Activated CD4-positive, alpha-beta T cell treated with anti-CD3 and anti-CD28 coated beads, Interleukin-2, Interleukin-4, amounts not matched to agents 100 ng/mL and 50 ng/mL, durations not matched to agents 16 hours and 8 hours (primary cell): ENCODE results near the gene CD7.

Experiments used
- DNase-seq: peaks from one replicate; pipeline ENCODE4 v3.0.0-alpha.2; 2020; ENCODE audit warnings: low spot score

The CD7 gene

GRCh38 chr17:82346342-82347300 is 29.2 kb upstream of the CD7 start:
- no peak for DNase-seq

GRCh38 chr17:82345151-82345976 is 28.0 kb upstream of the CD7 start:
- no peak for DNase-seq

GRCh38 chr17:82344175-82344907 is 26.9 kb upstream of the CD7 start:
- no peak for DNase-seq

GRCh38 chr17:82343560-82343959 is 26.2 kb upstream of the CD7 start:
- DNase-seq = no peak

GRCh38 chr17:82342361-82343079 is 25.1 kb upstream of the CD7 start:
- no peak for DNase-seq

- DNase-seq = no peak
Observed at GRCh38 chr17:82339634-82340580, 22.5 kb upstream of the CD7 start.

GRCh38 chr17:82338858-82339633 is 21.6 kb upstream of the CD7 start:
- DNase-seq = peak; percentile 28

- DNase-seq = no peak
Observed at GRCh38 chr17:82334622-82335394, 17.4 kb upstream of the CD7 start.

GRCh38 chr17:82334204-82334621 is 16.8 kb upstream of the CD7 start:
- DNase-seq = no peak

GRCh38 chr17:82333279-82334171 is 16.1 kb upstream of the CD7 start, which contains the start of gene SECTM1:
SECTM1 (minus strand) TSS chr17:82333766; CDS start chr17:82327240, 6,526 bp downstream.
- no peak for DNase-seq

- no peak for DNase-seq
Observed at GRCh38 chr17:82332669-82333278, 15.4 kb upstream of the CD7 start.

GRCh38 chr17:82331345-82331939 is 14.0 kb upstream of the CD7 start:
- DNase-seq = no peak

- no peak for DNase-seq
Observed at GRCh38 chr17:82330322-82331239, 13.2 kb upstream of the CD7 start.

- no peak for DNase-seq
Observed at GRCh38 chr17:82329683-82330321, 12.4 kb upstream of the CD7 start.

GRCh38 chr17:82328994-82329507 is 11.6 kb upstream of the CD7 start:
- DNase-seq = no peak
